ENCODE results near the gene ZAP70.

ZAP70 gene

GRCh38 chr2:97747285-97747684, 33.9 kb downstream of the ZAP70 start:
- H3K4me1 ChIP-seq (ENCODE audit: control insufficient read depth in 5 of 5, insufficient read depth in 5 of 5, low read length in 5 of 5), result peaks cover 0 to 3% (median 2%) of the 10 kb centered on the region in 5 donors
- H3K27ac ChIP-seq (ENCODE audit: low read depth, low read length), result no peak overlapping the region
- H3K4me3 ChIP-seq (ENCODE audit: low read depth in 1 of 5, low read length in 5 of 5), result no peak overlapping the region
- H3K27me3 ChIP-seq (ENCODE audit: control insufficient read depth in 5 of 5, insufficient read depth in 4 of 5, low read length in 5 of 5), result no peaks in the 10 kb centered on the region
- peaks cover 7 to 23% (median 10%) of the 10 kb centered on the region in 5 donors for H3K36me3 ChIP-seq (ENCODE audit: control insufficient read depth in 5 of 5, insufficient read depth in 5 of 5, low read length in 5 of 5)
- H3K9ac ChIP-seq (ENCODE audit: low read length in 5 of 5), result no peak overlapping the region
- H3K9me3 ChIP-seq (ENCODE audit: control insufficient read depth in 5 of 5, low read length in 5 of 5), result no peaks in the 10 kb centered on the region

GRCh38 chr2:97747716-97748115, 34.3 kb downstream of the ZAP70 start:
- Histone ChIP-seq H3K27ac (ENCODE audit: low read depth, low read length) (no peak overlapping the region), H3K9ac (ENCODE audit: low read length in 5 of 5) (no peak overlapping the region), H3K9me3 (ENCODE audit: control insufficient read depth in 5 of 5, low read length in 5 of 5) (no peaks in the 10 kb centered on the region), H3K27me3 (ENCODE audit: control insufficient read depth in 5 of 5, insufficient read depth in 4 of 5, low read length in 5 of 5) (no peaks in the 10 kb centered on the region), H3K4me1 (ENCODE audit: control insufficient read depth in 5 of 5, insufficient read depth in 5 of 5, low read length in 5 of 5) (peaks cover 0 to 3% (median 0%) of the 10 kb centered on the region in 5 donors), H3K4me3 (ENCODE audit: low read depth in 1 of 5, low read length in 5 of 5) (no peak overlapping the region), H3K36me3 (ENCODE audit: control insufficient read depth in 5 of 5, insufficient read depth in 5 of 5, low read length in 5 of 5) (peaks cover 7 to 23% (median 10%) of the 10 kb centered on the region in 5 donors)

GRCh38 chr2:97749581-97749980, 36.2 kb downstream of the ZAP70 start:
- Histone ChIP-seq H3K4me3 (ENCODE audit: low read depth in 1 of 5, low read length in 5 of 5) (no peak overlapping the region), H3K9me3 (ENCODE audit: control insufficient read depth in 5 of 5, low read length in 5 of 5) (no peaks in the 10 kb centered on the region), H3K9ac (ENCODE audit: low read length in 5 of 5) (no peak overlapping the region), H3K27ac (ENCODE audit: low read depth, low read length) (no peak overlapping the region), H3K36me3 (ENCODE audit: control insufficient read depth in 5 of 5, insufficient read depth in 5 of 5, low read length in 5 of 5) (peaks cover 0 to 18% (median 7%) of the 10 kb centered on the region in 5 donors), H3K4me1 (ENCODE audit: control insufficient read depth in 5 of 5, insufficient read depth in 5 of 5, low read length in 5 of 5) (peaks cover 0 to 15% (median 3%) of the 10 kb centered on the region in 5 donors), H3K27me3 (ENCODE audit: control insufficient read depth in 5 of 5, insufficient read depth in 4 of 5, low read length in 5 of 5) (no peaks in the 10 kb centered on the region)

GRCh38 chr2:97750017-97750416, 36.6 kb downstream of the ZAP70 start:
- Histone ChIP-seq H3K9me3 (ENCODE audit: control insufficient read depth in 5 of 5, low read length in 5 of 5) (no peaks in the 10 kb centered on the region), H3K27me3 (ENCODE audit: control insufficient read depth in 5 of 5, insufficient read depth in 4 of 5, low read length in 5 of 5) (no peaks in the 10 kb centered on the region), H3K27ac (ENCODE audit: low read depth, low read length) (no peak overlapping the region), H3K9ac (ENCODE audit: low read length in 5 of 5) (no peak overlapping the region), H3K4me1 (ENCODE audit: control insufficient read depth in 5 of 5, insufficient read depth in 5 of 5, low read length in 5 of 5) (peaks cover 0 to 19% (median 3%) of the 10 kb centered on the region in 5 donors), H3K36me3 (ENCODE audit: control insufficient read depth in 5 of 5, insufficient read depth in 5 of 5, low read length in 5 of 5) (peaks cover 0 to 22% (median 7%) of the 10 kb centered on the region in 5 donors), H3K4me3 (ENCODE audit: low read depth in 1 of 5, low read length in 5 of 5) (no peak overlapping the region)

GRCh38 chr2:97751752-97752151, 38.4 kb downstream of the ZAP70 start:
- Histone ChIP-seq H3K9me3 (ENCODE audit: control insufficient read depth in 5 of 5, low read length in 5 of 5) (no peaks in the 10 kb centered on the region), H3K36me3 (ENCODE audit: control insufficient read depth in 5 of 5, insufficient read depth in 5 of 5, low read length in 5 of 5) (peaks cover 9 to 36% (median 17%) of the 10 kb centered on the region in 5 donors), H3K4me1 (ENCODE audit: control insufficient read depth in 5 of 5, insufficient read depth in 5 of 5, low read length in 5 of 5) (peaks cover 0 to 30% (median 3%) of the 10 kb centered on the region in 5 donors)

GRCh38 chr2:97752342-97753334, 39.3 kb downstream of the ZAP70 start:
- Histone ChIP-seq H3K27me3 (ENCODE audit: control insufficient read depth in 5 of 5, insufficient read depth in 4 of 5, low read length in 5 of 5) (no peaks in the 10 kb centered on the region), H3K4me1 (ENCODE audit: control insufficient read depth in 5 of 5, insufficient read depth in 5 of 5, low read length in 5 of 5) (peaks cover 0 to 30% (median 3%) of the 10 kb centered on the region in 5 donors), H3K9ac (ENCODE audit: low read length in 5 of 5) (no peak overlapping the region), H3K27ac (ENCODE audit: low read depth, low read length) (no peak overlapping the region), H3K4me3 (ENCODE audit: low read depth in 1 of 5, low read length in 5 of 5) (no peak overlapping the region), H3K36me3 (ENCODE audit: control insufficient read depth in 5 of 5, insufficient read depth in 5 of 5, low read length in 5 of 5) (peaks cover 12 to 45% (median 24%) of the 10 kb centered on the region in 5 donors), H3K9me3 (ENCODE audit: control insufficient read depth in 5 of 5, low read length in 5 of 5) (no peaks in the 10 kb centered on the region)

More at GRCh38 chr2:97751752-97752151, 38.4 kb downstream of the ZAP70 start:
- no peaks in the 10 kb centered on the region for H3K27me3 ChIP-seq (ENCODE audit: control insufficient read depth in 5 of 5, insufficient read depth in 4 of 5, low read length in 5 of 5)
- H3K27ac ChIP-seq (ENCODE audit: low read depth, low read length), result no peak overlapping the region
- no peak overlapping the region for H3K9ac ChIP-seq (ENCODE audit: low read length in 5 of 5)
- H3K4me3 ChIP-seq (ENCODE audit: low read depth in 1 of 5, low read length in 5 of 5), result no peak overlapping the region

- Histone ChIP-seq H3K9me3 (ENCODE audit: control insufficient read depth in 5 of 5, low read length in 5 of 5) (no peaks in the 10 kb centered on the region), H3K9ac (ENCODE audit: low read length in 5 of 5) (no peak overlapping the region), H3K27me3 (ENCODE audit: control insufficient read depth in 5 of 5, insufficient read depth in 4 of 5, low read length in 5 of 5) (no peaks in the 10 kb centered on the region), H3K4me3 (ENCODE audit: low read depth in 1 of 5, low read length in 5 of 5) (no peak overlapping the region), H3K36me3 (ENCODE audit: control insufficient read depth in 5 of 5, insufficient read depth in 5 of 5, low read length in 5 of 5) (peaks cover 12 to 64% (median 40%) of the 10 kb centered on the region in 5 donors), H3K4me1 (ENCODE audit: control insufficient read depth in 5 of 5, insufficient read depth in 5 of 5, low read length in 5 of 5) (peaks cover 0 to 46% (median 0%) of the 10 kb centered on the region in 5 donors), H3K27ac (ENCODE audit: low read depth, low read length) (peak overlapping the region; percentile 59)
Measured at GRCh38 chr2:97754690-97755346, 41.4 kb downstream of the ZAP70 start.

GRCh38 chr2:97755491-97755890, 42.1 kb downstream of the ZAP70 start:
- H3K9ac ChIP-seq (ENCODE audit: low read length in 5 of 5), result no peak overlapping the region
- peaks cover 0 to 48% (median 2%) of the 10 kb centered on the region in 5 donors for H3K4me1 ChIP-seq (ENCODE audit: control insufficient read depth in 5 of 5, insufficient read depth in 5 of 5, low read length in 5 of 5)
- no peak overlapping the region for H3K4me3 ChIP-seq (ENCODE audit: low read depth in 1 of 5, low read length in 5 of 5)
- peaks cover 12 to 64% (median 43%) of the 10 kb centered on the region in 5 donors for H3K36me3 ChIP-seq (ENCODE audit: control insufficient read depth in 5 of 5, insufficient read depth in 5 of 5, low read length in 5 of 5)
- no peaks in the 10 kb centered on the region for H3K27me3 ChIP-seq (ENCODE audit: control insufficient read depth in 5 of 5, insufficient read depth in 4 of 5, low read length in 5 of 5)
- H3K27ac ChIP-seq (ENCODE audit: low read depth, low read length), result peak overlapping the region; percentile 51
- no peaks in the 10 kb centered on the region for H3K9me3 ChIP-seq (ENCODE audit: control insufficient read depth in 5 of 5, low read length in 5 of 5)

- Histone ChIP-seq H3K4me1 (ENCODE audit: control insufficient read depth in 5 of 5, insufficient read depth in 5 of 5, low read length in 5 of 5) (peaks cover 0 to 60% (median 4%) of the 10 kb centered on the region in 5 donors), H3K27ac (ENCODE audit: low read depth, low read length) (no peak overlapping the region), H3K9ac (ENCODE audit: low read length in 5 of 5) (no peak overlapping the region), H3K36me3 (ENCODE audit: control insufficient read depth in 5 of 5, insufficient read depth in 5 of 5, low read length in 5 of 5) (peaks cover 5 to 70% (median 58%) of the 10 kb centered on the region in 5 donors), H3K9me3 (ENCODE audit: control insufficient read depth in 5 of 5, low read length in 5 of 5) (no peaks in the 10 kb centered on the region), H3K27me3 (ENCODE audit: control insufficient read depth in 5 of 5, insufficient read depth in 4 of 5, low read length in 5 of 5) (no peaks in the 10 kb centered on the region), H3K4me3 (ENCODE audit: low read depth in 1 of 5, low read length in 5 of 5) (no peak overlapping the region)
Measured at GRCh38 chr2:97757062-97757461, 43.7 kb downstream of the ZAP70 start.

Measured in subcutaneous abdominal adipose tissue (tissue), 5 donors.